NCI-H748 (cell line): ENCODE data around the gene YPEL5.
"Not testable (repeated sequence)": the region's sequence is repeated elsewhere in the genome, so short reads cannot be mapped to it uniquely, and the experiment has no call there.

Experiments
- DNase-seq: peaks from one replicate; lab custom pipeline; 2025; ENCODE audit not compliant: unreplicated experiment; lab: John Stamatoyannopoulos, UW

YPEL5 gene

DNA sequence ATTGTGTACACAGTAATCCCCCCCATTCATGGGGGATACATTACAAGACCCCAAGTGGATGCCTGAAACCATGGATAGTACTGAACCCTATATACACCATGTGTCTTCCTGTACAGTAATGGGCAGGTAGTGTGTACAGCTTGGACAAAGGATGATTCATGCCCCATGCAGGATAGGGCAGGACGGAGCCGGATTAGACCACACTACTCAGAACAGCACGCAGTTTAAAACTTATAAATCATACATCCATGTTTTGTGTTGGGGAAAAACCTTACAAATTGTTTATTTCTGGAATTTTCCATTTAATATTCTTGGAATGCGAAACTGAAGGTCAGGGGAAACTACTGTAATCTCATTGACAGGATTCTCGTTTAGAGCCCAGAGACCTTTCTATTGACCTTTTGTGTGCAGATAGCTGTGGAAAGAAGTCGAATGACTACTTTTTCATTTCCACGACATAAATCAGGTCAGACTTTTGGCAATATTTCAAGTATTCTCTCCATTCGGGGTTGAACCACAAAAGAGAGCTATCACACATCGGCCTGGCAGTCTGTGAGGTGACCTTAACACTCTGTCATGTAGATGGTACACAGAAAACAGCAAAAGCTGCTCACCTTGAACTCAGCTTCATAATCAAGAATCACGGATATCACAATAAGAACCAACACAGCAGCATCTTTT lies 9.9 kb upstream of the YPEL5 start:
- DNase-seq, result no peak

DNA sequence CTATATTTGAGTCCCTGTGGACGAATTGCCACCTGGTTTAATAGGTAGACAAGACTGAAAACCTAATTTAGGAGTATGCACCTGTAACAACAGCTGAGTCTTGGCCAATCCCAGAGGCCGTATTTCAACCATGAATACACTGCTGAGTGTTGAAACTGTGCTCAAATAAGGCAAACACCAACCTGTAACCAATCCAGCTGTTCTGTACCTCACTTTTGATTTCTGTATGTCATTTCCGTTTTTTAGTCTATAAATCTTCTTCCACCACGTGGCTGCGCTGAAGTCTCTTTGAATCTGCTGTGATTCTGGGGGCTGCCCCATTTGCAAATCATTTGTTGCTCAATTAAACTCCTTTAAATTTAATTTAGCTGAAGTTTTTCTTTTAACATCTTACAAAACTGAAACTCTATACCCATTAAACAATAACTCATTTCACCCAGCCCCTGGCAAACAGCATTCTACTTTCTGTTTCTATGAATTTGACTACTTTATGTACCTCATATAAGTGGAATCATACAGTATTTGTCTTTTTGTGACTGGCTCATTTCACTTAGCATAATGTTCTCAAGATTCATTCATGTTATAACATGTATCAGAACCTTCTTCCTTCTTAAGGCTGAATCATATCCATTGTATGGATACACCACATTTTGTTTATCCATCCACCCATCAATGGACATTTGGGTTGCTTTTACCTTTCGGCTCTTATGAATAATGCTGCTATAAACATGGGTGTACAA lies 7.5 kb upstream of the YPEL5 start:
- no peak for DNase-seq

DNA sequence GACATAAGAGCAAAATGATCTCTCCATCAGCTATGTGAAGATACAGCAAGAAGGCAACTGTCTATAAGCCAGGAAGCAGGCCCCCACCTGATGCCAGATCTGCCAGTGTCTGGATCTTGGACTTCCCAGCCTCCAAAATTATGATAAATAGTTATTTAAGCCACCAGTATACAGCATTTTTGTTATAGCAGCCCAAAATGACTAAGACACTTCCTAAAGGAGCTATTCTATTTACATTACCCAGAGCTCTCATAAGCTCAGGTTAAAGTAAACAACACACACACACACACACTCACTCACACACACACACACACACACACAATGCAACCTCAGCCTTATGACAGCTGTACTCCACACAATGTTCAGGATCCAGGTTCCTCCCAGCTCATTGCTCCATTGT lies 5.7 kb upstream of the YPEL5 start:
- DNase-seq, result peak; percentile 5

DNA sequence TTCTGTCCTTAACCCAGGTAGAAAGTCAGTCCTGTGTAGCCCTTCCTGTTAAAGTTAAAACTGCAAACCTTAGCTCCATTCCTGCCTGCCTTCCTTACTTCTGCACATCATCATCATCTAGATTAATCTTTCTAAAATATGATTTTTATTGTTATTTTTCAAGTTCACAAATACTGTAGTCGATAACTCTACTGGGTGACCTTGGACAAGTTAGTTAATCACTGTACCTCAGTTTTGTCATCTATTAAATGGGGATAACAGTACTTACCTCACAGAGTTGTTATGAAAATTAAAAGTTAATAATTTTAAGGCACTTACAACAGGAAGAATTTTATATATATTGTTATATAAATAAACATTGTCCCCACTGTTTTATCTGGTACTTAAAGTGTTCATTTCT lies 2.5 kb upstream of the YPEL5 start:
- DNase-seq, result no peak

DNA sequence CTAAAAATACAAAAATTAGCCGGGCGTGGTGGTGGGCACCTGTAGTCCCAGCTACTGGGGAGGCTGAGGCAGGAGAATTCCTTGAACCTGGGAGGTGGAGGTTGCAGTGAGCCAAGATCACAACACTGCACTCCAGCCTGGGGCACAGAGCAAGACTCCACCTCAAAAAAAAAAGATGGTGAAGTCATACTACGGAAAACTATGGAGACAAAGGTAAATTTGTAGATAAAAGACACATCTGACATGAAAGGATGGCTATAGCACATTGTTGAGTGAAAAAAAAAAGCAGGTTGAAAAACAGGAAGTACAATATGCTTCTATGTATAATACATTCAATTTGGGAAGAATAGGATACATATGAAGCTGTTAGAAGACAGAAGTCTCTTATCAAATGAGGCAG lies 1.9 kb upstream of the YPEL5 start:
- not testable (repeated sequence) for DNase-seq

DNA sequence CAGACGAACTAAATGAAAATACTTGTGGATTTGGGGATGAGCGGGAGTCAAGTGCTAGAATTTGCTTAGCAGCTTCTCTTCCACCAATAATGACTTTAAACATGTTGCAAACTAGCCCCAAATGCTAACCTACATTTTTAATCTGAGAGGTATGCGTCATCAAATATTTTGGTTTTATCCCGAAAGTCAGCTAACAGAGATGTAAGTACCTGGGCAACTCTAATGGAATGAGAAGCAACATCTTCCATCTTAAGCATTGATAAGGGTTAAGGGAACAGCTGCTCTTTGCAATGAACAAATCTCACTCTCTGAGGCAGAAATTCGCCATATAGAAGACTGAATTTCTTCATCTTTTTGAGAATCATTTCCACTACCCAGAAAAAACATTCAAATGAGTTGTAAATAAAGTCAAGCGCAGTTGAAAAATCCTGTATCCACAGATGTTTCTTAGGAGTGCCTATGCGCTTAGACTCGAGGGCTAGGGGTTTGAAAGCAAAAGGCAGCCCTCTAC lies 926 bp upstream of the YPEL5 start:
- no peak for DNase-seq

DNA sequence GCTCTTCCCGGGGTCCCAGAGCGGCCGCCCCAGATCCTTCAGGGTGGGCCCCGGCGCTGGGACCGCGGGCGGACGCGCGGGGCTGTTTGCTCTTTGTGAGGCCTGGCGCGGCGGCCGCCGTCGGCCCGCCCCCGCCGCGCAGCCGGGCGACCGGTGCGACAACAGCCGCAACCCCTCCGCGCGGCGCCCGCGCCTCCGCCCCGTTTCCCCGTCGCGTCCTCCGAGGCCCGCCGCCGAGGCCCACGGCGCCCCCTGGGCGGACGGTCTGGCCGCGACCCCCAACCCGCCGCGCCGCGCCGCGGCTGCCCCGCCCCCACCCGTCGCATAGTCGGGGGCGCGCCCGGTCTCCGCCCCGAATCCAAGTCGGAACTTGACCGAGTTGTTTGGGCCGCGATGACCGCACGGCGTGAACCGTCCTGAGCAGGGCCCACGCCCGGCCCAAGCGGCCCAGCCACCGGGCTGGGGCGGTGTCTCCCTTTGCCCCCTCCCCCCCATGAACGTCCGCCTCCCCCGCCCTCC lies 448 bp downstream of the YPEL5 start:
- DNase-seq, result peak; percentile 42

DNA sequence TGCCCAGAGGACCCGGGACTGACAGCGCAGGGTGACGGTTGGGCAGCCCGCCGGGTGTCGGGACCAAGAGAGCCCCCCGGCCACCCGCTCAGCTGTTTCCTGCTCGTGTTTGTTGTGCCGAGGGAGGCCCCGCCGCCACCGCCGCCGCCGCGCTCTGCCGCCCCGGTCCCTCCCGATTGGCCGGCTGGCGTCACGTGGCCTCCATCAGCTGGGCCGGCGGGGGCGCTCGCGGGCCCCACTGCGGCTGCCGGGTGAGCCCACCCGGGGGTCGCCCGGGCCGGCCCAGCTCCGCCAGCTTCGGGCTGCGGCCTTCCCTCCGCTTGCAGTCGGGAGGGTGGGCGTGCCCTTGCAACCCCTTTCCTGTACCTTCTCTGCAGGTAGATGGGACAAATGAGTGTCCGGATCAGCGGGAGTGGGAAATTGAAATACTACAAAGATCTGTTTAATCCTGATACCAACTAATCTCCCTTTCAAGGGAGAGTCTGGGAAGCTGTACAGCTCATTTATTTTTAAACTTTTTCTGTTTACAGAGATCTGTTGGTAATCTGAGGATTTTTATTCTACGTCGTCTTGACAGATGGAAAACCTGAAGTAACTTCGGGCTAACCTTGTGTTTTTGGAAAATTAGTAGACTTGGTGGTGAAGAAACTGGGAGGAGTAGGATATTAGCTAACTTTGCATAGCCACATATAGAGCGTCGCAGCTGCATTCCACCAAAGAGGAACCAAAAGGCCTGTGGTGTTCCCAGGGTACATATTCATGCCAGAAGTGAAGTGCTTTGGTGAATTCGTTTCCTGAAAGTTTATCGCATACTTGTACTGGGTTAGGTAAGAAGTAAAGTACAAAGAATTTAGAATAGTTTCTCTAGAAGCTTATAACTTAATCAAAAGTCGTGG lies 1.2 kb downstream of the YPEL5 start:
- DNase-seq, result peak; percentile 66

DNA sequence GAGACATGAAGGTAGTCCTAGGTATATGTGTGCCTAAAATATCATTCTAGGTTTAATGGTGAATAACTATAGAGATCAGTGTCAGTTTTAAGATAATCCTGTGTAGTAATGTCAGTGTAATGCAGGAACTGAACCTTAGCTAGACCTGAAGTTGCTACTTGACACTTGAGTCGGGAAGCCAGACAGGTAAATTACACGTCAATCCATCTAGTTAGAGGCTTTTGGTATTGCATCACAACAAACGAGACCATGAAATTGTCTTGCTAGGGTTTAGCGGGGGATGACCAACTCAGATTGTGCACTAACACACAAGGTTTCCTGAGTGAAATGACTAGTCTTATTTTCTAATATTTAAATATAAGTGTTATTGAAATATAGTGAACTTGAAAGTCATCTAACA lies 2.0 kb downstream of the YPEL5 start:
- peak; percentile 2 for DNase-seq

DNA sequence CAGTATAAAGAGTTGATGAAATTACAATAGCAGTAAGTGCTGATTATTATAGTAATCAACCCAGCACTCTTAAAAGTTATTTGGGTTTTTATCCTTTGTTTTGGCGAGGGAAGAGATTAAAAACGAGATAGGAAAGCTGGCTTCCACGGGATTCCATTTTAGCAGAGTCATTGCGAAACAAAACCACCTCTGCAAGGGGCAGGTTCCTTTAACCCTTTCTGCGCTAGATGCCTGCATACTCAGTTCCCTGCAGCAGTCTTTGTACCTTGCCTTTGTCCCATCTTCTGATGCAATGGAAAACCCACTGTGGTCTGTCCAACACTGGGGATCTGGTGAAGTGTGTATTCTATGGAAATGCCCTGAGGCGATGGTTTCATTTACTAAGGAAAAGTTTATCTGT lies 2.7 kb downstream of the YPEL5 start:
- no peak for DNase-seq

DNA sequence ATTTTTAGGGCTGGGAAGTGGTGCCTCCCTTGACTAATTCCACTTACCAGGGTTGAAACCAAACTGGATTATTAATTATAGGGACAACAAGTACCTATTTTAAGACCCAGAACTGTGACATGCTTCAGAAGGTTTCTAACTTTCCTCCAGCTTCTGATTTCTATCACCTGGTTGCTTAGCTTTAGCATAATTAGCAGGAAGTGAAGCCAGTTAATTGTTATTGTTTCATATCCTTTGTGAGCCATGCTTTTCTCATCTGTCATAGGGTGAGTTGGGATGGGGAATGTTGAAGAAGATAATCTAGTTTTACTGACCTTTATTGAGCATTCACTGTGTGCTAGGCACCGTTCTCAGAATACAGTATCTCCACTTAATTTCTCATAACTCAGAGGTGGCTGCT lies 3.2 kb downstream of the YPEL5 start:
- DNase-seq, result no peak

DNA sequence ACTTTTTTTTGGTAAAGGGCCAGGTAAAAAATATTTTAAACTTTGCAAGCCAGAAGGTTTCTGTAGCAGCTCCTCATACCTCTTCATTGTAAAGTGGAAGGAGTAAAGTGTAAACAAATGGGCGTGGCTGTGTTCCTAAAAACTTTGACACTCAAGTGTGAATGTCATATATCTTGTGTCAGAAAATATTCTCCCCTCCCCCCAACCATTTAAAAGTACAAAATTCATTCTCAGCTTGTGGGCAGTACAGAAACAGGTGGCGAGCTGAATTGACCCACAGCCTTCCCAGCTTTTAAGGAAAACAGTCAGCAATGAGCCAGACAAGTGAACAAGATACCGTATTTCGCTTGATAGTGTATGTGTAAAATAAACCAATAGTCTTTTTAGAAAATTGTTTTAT lies 4.0 kb downstream of the YPEL5 start:
- DNase-seq, result no peak

DNA sequence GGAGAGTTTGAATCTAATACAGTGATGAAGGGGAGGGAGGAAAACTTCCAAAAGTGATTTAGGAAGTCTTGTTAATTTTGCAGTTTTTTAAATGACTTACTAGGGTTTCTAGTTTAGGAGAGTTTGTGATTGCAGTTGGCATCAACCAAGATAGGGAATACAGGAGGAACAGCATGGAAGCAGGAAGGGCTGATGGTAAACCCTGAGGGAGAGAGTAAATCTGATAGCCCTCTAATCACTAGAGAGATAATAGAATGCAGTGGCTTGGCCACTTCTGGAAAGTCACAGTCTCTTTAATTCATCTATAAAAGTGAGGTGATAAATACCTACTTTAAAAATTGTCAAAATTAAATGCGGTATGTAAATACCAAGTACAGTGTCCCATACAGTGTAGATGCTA lies 5.6 kb downstream of the YPEL5 start:
- DNase-seq, result no peak

DNA sequence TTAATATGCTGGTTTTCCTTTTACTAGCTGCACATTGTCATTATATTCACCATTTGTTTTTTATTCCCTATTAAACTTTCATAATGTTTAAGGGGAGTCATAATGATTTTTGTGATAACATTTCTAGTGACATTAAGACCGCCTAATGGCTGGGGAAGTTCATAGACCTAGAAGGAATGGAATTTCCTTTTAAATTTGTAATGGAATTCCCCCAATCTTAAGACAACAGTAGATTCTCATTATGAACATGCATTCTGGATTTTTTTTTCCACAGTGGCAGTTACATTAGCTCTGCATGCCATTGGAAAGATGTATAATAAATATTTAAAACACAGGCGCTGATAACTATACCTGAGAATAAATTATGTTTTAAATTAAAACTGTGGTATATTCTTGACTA lies 8.4 kb downstream of the YPEL5 start:
- no peak for DNase-seq

DNA sequence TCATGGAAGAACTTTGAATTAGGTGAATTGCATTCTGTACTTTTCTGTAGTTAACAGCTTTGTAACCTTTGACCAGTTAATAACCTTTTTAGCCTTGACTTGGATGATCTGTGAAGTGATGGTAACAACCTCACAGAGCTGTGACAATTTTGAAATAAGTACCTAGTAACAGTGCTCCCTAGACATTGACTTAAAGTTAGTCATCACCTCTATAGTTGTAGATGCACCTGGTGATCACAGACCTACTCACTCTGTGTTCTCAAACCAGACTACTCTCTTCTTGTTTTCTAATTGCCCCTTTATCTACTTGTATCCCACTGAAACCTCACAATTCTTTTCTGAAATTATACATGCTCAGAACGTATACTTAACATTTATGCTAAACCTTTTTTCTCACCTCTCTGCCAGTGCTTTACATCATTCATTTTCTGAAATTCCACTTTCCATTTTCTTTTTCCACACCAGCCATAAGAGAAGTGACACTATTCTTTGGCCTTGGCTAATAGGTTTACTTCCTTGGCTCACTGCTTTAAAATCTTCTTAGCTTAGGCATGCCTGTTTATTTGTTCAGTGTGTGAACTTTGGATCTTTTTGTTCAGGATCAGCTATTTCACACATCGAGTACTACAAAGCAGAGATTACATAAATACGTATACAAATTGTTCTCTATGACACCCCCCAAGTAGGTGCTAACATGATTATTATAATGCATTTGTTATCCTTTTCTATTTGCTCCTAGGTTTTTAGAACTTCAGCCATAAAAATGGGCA lies 9.3 kb downstream of the YPEL5 start:
- DNase-seq, result no peak

DNA sequence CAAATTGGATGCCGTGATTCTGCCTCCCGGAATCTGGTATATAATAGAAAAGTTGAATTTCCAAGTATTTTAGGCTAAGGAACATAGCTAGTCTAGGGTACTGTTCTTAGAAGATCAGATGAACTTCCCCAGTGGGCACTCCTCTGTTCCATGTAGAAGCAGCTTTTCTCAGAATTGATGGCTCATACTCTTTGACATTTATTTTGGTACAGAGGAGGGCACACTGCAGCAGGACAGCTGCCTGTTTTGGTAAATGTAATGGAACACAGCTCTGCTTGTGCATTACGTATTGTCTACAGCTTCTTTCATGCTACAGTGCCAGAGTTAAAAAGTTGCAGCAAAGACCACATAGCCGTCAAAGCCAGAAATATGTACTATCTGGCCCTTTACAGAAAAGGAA lies 10.8 kb downstream of the YPEL5 start:
- DNase-seq, result no peak

DNA sequence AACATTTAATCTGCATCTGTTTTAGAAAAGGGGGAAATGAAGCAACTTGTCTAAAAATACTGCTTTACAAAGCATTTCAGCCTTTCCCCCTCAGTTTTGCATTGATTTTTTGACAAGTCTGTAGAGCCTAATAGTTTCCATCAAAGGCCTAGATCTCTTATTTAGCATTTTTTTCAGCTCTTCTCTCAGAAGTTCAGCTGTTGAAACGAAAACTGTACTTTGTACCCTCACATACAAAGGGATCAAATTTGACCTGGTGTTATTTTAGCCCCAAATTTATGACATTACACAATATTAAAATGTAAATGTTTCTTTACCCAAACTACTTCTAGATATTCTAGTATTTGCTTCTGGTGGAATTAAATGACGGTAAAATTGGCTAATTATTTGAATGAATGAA lies 13.0 kb downstream of the YPEL5 start:
- DNase-seq, result no peak

DNA sequence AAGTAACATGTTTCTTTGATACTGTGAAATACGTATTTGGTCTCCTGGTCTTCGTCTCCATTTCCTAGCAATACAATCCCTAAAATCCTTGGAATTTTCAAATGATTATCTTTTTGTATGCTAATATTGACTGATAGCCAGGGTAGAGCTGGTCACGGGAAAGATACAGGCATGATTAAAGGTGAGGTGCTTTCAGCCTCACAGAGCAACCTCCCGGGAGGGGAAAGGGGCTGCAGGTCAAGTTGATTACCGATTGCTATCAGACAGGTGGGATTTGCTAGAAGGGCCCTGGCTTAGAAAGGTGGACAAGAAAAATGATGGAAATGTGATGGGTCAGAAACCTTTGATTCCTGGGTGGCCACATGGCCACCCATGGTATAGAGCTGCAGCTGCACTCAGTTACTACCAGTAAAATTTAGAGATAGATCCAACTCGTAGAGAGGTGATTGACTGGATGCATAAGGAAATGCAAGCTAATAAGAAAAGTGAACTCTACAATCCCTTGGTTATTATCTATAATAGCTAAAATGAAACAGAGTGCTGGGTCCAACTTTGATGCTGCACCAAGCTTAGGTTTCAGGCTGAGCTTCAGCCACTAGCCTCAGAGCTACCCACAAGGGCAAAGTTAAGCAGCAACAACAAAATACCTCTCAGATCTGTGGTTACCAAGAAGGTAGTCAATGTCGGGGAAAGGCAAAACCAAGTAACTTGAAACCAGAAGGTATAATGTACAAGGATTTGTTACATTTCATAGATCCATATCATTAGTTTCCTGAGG lies 15.3 kb downstream of the YPEL5 start:
- DNase-seq, result no peak

DNA sequence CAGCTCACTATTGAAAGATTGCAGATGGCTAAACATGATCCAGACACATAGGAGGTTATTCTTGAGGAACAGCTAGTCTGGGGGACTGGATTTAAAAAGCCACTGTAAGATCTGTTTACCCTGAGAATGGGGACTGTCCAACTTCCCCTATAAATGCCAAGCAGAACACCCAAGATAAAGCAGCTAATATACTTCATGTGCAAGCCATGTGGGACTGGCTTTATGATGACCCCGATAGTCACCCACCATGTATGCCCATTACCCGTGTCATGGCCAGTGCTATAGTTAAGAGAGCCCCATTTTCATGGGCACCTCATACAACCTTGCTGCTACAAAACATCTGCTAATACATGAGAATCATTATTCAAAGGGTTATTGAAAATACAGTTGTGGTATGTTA lies 16.0 kb downstream of the YPEL5 start:
- no peak for DNase-seq
